Measurements from ENCODE around the gene ACAD11.

ACAD11 gene

DNA sequence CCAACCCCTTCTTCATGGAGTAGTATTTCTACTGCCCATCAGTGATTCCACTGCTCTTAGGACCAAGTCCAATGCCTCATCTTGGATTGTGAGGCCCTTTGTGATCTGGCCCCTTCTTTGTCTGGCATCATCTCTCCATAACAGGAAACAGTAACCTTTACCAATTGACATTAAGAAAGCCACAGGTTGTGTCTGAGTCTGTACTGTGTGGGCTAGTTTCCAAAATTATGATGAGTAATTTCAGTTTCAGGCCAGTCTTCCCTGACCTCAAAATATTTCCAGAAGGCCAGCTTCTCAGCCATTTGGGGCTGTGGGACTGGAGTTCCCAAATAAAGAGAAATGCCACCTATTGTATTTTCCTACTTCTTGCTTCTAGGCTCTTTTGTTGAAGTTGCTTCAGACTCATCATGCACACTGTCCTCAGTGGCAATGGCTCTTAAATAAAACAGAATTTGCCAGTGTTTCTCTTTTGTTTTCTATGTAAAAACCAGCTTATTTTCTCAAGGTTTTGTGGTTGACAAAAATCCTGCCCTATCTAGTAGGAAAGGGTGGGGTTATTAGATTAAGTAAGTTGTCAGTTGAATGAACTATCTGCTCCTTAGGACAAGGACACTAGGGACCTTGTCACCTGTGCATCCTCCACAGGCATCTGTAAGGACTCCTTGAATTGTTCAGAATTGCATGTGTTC lies 109.6 kb downstream of the ACAD11 start:
- DNase-seq, result no peak

- no peak for DNase-seq
These were observed 110.4 kb downstream of the ACAD11 start for GRCh38 chr3:132549169-132549568.

DNA sequence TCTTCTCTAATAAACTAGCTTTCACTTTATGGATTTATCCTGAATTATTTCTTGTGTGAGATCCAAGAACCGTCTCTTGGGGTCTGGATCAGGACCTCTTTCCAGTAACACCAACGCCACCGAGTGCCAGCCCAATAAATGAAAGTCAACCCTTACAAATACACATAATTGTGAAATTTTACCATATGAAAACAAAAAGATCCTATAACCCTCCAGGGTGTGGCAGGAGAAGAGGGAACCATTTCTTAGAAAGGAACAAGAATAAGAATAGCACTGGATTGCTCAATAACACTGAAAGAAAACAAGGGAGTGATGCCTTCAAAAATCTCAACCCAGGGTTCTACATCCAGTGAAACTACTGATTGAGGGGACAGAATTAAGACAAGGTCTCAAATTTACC lies 114.1 kb downstream of the ACAD11 start:
- DNase-seq, result no peak

DNA sequence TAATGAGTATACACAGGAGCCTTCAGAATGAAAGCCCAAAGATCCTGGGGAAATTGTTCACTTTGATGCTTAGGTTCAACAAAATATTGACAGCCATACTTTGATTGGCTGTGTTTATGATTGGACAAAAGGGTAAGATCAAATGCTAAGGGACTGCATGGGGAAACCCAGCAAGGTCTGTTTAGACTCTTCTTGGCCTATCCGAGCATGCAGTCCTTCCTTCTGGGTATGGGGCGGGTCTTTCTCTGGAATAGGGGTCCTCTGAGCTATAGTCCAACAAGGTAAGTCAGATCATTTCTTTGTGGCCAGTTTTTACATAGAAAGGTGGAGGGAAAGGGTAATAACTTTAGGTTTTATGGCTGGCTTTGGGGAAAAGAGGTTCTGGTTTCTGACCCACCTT lies 115.5 kb downstream of the ACAD11 start:
- DNase-seq, result no peak

GRCh38 chr3:132543011-132543739 lies 116.4 kb downstream of the ACAD11 start:
- no peak for DNase-seq

- DNase-seq, result no peak
These were observed 117.0 kb downstream of the ACAD11 start for GRCh38 chr3:132542577-132542976.

- DNase-seq, result no peak
These were observed 119.9 kb downstream of the ACAD11 start for GRCh38 chr3:132539681-132540080.

GRCh38 chr3:132538072-132538471 lies 121.5 kb downstream of the ACAD11 start:
- DNase-seq, result no peak

GRCh38 chr3:132537297-132537696 lies 122.3 kb downstream of the ACAD11 start:
- no peak for DNase-seq

GRCh38 chr3:132536442-132537153 lies 123.0 kb downstream of the ACAD11 start:
- DNase-seq, result no peak

DNA sequence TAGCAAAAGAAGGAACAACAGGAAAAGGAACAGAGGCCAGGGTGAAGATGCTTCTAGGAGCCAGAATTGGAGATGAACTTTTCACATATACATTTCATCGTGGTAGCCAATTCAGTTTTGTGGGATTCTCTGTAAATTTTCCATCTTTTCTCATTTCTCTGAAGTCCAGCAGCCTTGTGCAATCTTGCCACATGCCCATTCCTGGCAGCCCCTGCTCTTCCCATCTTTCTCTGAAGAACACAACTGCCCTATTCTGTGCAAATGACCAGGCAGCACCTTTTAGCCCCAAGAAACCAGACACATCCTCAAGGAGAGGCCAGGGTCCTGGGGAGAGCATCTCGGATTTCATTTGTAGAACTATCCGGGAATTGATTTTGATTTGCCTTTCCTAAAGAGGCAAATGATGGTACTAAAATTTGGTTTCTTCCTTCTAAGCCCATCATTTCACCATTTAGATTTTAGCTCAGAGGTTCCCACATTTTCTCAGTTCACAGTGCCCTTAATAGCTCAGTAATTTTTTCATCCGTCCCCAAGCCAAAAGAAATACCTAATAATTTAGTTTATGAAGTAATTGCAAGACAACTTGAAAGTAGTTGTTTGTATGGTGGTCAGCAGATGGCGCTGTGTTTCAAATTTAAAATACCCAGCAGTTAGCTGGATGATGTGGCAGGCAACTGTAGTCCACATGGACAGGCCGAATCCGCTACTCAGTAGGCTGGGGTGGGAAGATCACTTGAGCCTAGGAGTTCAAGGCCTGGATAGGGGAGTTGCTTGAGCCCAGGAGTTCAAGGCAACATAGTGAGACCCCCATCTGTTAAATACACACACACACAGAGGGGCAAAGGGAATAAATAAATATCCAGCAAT lies 123.8 kb downstream of the ACAD11 start:
- peak; percentile 40 to 41 for DNase-seq

GRCh38 chr3:132530624-132531023 lies 129.0 kb downstream of the ACAD11 start:
- DNase-seq, result no peak

DNA sequence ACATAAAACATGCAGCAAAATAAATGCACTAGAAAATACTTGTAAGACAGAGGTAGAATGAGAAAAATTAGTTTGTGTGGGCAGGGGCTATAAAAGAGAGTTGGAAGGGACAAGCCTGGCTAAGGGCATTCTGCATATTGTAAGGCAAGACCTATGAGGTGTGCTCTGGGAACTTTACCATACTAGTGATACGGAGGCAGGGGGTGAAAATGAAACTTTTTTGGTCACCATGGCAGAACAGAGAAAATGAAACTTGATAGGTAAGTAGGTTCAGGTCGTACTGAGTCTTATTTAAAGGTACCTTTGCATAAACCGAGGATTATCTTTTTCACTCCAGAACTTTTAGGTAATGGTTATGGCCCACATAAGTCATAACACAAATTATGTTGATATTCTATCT lies 137.3 kb downstream of the ACAD11 start:
- DNase-seq, result no peak

DNA sequence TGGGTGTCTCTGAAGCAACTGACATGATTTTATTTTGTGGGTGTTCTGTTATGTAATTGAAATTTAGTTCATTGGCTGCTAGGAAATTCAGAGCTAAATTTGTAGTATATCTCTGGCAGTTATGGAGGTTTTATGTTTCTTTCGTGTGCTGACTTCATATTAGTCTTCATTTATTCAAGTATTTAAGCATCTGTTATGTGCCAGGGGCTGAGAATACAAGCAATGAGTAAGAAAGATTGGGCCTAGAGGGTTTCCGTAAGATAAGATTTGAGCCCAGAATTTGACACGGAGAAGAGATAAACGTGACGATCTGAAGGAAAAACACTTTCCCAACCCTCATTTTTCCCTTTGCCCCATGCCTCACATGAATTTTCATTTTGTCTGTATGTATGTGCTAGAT lies 137.7 kb downstream of the ACAD11 start:
- no peak for DNase-seq

- DNase-seq, result no peak
These were observed 139.7 kb downstream of the ACAD11 start for GRCh38 chr3:132519914-132520313.

GRCh38 chr3:132517311-132517710 lies 142.3 kb downstream of the ACAD11 start:
- DNase-seq, result no peak

GRCh38 chr3:132513057-132513456 lies 146.6 kb downstream of the ACAD11 start:
- no peak for DNase-seq

GRCh38 chr3:132509506-132509905 lies 150.1 kb downstream of the ACAD11 start:
- DNase-seq, result no peak

- no peak for DNase-seq
These were observed 150.5 kb downstream of the ACAD11 start for GRCh38 chr3:132509096-132509495.

Measured in stimulated activated CD4-positive, alpha-beta T cell treated with anti-CD3 and anti-CD28 coated beads, Interleukin-4, amount 100 ng/mL, for 4 hours (primary cell).